ENCODE data around the gene ATAD1.

GRCh38 chr10:87846023-87846422 is 28.0 kb upstream of the ATAD1 start:
- TF ChIP-seq CTCF (IDR thresholded peaks at IDR 0.05) (no peak), REST (IDR thresholded peaks at IDR 0.05; ENCODE audit: insufficient read depth in 1 of 2, low read depth in 2 of 2, low read length in 1 of 2) (no peak), TCF7L2 (IDR thresholded peaks at IDR 0.05; ENCODE audit: low read depth, low read length) (peak; percentile 46; the same call in 1 of the 2 replicates)

Measured in Panc1 (cell line).